HG03558 (cell line): Measurements from ENCODE around the gene SMC1B.
"Not testable (repeated sequence)": the region's sequence is repeated elsewhere in the genome, so short reads cannot be mapped to it uniquely, and the experiment has no call there.

Source experiments
- ATAC-seq: cut with Tn5 transposase; IDR thresholded peaks from one replicate; pipeline ENCODE4 v1.9.1; 2021; ENCODE audit warnings: moderate number of reproducible peaks; ENCODE audit not compliant: unreplicated experiment; ENCODE audit errors: extremely low read depth

SMC1B gene, protein sequence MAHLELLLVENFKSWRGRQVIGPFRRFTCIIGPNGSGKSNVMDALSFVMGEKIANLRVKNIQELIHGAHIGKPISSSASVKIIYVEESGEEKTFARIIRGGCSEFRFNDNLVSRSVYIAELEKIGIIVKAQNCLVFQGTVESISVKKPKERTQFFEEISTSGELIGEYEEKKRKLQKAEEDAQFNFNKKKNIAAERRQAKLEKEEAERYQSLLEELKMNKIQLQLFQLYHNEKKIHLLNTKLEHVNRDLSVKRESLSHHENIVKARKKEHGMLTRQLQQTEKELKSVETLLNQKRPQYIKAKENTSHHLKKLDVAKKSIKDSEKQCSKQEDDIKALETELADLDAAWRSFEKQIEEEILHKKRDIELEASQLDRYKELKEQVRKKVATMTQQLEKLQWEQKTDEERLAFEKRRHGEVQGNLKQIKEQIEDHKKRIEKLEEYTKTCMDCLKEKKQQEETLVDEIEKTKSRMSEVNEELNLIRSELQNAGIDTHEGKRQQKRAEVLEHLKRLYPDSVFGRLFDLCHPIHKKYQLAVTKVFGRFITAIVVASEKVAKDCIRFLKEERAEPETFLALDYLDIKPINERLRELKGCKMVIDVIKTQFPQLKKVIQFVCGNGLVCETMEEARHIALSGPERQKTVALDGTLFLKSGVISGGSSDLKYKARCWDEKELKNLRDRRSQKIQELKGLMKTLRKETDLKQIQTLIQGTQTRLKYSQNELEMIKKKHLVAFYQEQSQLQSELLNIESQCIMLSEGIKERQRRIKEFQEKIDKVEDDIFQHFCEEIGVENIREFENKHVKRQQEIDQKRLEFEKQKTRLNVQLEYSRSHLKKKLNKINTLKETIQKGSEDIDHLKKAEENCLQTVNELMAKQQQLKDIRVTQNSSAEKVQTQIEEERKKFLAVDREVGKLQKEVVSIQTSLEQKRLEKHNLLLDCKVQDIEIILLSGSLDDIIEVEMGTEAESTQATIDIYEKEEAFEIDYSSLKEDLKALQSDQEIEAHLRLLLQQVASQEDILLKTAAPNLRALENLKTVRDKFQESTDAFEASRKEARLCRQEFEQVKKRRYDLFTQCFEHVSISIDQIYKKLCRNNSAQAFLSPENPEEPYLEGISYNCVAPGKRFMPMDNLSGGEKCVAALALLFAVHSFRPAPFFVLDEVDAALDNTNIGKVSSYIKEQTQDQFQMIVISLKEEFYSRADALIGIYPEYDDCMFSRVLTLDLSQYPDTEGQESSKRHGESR

DNA sequence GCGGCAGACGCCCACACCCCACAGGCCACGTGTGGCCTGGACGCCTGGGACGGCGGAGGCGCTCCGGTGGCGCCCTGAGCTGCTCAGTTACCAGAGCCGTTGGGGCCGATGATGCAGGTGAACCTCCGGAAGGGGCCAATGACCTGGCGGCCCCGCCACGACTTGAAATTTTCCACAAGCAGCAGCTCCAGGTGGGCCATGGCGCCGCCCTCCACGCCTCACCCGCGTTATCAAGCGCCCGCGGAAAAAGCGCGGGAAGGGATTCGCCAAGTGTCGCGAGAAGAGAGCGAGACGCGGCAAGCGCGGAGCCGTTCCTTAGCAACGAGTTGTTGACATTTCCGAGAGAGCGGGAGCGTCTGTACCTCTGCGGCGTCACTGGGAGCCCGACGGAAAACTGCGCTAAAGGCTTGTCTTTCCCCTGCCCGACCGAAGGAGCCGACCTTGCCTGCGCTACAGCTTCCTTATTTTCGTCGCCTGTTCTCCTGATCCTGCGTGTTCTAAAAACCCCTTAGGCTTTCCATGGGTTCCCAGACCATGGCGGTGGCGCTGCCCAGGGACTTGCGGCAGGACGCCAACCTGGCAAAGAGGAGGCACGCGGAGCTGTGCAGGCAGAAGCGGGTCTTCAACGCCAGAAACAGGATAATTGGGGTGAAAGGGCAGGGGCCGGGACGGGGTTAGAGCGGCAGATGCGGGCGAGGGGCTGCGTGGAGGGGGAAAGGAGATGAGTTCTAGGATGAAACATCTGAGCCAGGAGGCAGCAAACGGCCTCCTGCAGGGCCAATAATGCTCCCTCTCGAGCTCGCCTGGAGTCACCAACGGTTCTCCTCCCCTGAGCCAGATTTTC, at the start of gene SMC1B, which contains the start of gene RIBC2:
TSS of gene SMC1B (minus strand) at position 232 of the 844 bp plus-strand sequence. CDS start at position 200, 32 bp downstream.
TSS of gene RIBC2 (plus strand) at position 326 of the 844 bp plus-strand sequence. CDS start at position 520, 194 bp downstream.
- no peak for ATAC-seq

DNA sequence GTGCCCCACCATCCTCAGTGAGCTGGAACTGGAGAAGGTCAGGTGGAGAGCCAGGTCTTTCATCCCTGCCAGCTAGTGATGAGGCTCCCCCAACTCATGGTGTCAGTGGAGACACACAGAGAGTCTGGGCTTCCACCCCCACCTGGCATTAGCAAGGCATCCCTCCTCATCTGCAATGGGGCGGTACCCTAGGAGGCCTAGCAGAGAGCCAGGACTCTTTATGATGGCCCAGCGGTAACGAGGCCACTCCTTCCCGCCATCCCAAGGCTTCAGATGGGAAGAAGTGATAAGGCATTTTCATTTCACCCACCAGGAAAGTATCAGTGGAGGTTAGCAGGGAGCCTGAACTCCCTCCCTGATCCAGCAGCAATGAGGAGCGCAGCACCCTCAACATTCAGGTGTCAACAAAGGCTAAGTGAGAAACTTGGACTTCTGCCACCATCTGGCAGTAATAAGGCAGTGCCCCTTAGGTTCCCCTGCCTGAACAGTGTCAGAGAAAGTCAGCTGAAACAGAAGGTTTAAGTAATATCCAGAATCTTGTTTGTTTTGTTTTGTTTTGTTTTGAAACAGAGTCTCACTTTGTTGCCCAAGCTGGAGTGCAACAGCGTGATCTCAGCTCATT, 48.7 kb upstream of the SMC1B start:
- ATAC-seq = no peak

DNA sequence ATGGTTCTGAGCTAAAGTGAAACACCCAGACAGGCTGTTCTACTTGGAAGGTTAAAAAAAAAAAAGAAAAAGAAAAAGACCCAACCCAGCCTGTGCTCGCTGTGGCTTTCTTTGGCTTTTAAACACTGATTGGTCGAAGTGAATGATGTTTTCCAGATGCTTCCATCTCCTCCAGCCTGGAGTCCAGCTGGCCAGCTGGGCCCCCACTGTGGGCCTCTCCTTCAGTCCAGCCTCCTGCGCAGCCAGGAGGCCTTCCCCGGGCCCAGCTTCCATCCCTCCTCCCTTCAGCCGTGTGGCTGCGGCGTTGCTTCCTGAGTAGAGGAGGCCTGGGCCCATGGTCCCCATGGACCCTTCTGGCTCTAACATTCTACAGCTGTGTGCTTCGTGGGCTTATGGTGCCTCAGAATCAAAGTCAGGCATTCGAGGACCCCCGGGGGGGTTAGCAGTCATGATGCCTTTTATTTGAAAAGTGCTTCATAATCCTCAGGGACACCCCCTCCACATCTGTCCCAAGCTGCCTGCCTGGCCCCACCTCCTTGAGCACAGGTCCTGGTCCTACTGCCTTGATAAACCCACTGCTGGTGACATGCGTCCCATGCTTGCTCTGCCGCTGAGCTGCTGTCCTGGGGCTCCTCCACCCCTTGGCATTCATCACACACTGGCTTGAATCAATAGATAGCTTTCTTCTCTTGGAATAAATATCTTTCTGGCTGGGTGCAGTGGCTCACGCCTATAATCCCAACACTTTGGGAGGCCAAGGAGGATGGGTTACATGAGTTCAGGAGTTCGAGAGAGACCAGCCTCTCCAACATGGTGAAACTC, 47.1 kb upstream of the SMC1B start:
- ATAC-seq = no peak

DNA sequence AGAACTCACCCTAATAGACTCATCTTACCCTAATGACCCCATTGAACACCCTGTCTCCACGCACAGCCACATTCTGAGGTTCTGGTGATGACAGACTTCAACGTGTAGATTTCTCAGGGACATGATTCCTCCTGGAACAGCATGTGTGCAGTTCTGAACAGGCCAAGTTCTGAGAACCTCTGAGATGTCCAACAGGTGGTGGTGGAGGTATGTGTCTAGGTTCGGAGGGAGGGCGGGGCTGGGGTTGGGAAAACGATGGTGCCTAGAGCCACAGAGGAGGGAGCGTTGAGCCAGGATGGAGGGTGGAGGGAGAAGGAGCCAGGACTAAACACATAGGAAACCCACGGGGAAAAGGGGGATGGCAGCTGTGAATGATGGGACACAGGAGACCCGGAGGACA, 45.8 kb upstream of the SMC1B start:
- ATAC-seq = no peak

DNA sequence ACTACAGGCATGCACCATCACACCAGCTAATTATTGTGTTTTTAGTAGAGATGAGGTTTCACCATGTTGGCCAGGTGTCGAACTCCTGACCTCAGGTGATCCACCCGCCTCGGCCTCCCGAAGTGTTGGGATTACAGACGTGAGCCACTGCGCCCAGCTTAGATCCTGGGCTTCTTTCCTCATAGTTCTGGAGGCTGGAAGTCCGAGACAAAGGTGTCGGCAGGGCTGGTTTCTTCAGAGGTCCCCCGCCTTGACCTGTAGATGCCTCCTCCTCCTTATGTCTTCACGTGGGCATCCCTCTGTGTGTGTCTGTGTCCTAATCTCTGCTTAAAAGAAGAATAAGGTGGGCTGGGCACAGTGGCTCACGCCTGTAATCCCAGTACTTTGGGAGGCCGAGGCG, 45.1 kb upstream of the SMC1B start:
- ATAC-seq = no peak

DNA sequence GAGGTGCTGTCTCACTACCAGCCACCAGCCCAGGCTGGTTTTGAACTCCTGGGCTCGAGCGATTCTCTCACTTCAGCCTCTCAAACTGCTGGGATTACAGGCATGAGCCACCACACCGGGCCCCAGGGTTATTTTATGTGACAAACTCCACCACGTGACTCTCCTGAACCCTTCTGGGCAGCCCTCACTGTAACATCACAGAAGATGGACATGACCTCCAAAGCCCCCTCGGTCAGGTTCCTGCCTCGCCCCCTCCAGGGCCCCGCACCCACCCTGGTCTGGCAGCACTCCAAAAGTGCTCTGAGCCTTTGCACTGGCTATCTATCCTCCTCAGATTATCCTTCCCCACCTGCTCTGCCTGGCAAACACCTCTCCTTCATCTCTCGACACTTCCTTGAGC, 43.4 kb upstream of the SMC1B start:
- no peak for ATAC-seq

DNA sequence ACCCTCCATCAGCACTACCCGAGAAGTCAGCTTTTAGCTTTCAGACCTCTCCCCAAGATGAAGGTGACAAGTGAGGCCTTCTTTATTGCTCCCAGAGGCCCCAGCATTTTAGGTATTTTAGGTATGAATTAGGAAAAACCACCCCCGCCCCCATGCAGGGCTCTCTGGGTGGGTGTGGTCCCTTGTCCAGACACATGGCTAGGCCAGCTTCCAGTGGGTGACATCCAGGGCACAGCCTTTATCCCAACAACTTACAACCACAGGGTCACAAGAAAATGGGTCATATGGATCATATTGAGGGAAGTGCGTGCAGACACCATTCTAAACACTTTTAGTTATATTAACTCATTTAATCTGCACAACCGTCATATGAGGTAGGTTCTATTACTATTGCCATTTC, 42.2 kb upstream of the SMC1B start:
- no peak for ATAC-seq

DNA sequence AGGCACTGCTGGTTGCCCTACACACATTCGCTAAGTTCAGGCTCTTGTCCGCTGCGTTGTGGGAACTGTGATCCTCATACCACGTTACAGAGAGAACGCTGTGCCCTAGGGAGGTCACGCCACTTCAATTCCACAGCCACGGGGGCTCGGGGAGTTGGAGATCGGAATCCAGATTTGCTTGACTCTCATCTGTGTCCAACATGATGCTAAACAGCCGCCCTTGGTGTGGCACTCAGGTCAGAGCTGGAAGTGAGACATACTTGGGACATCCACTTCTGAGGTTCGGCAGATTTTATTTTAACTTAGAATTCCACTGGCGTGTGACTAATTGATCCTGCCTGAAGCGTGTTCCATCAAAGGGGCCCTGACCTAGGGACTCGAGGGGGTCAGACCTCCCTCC, 41.8 kb upstream of the SMC1B start:
- ATAC-seq = no peak

DNA sequence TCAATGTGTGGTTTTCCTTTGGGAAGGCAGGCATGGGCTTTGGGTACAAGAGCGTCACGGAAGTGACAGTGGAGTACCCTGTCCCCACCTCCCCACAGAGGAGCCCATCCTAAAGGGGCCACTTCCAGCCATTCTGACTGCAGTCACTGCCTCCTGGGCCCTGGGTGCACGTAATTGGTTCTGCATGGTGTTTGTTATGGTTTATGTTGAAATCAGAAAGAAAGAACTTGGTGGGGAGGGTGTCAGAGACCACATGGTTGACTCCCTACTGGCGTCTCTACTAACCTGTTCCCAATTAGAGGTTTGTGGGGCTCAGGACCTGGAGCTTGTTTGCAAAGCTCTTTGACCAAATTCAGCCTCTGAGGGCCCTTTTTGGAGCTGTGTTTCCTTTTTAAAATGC, 40.9 kb upstream of the SMC1B start:
- ATAC-seq = no peak

DNA sequence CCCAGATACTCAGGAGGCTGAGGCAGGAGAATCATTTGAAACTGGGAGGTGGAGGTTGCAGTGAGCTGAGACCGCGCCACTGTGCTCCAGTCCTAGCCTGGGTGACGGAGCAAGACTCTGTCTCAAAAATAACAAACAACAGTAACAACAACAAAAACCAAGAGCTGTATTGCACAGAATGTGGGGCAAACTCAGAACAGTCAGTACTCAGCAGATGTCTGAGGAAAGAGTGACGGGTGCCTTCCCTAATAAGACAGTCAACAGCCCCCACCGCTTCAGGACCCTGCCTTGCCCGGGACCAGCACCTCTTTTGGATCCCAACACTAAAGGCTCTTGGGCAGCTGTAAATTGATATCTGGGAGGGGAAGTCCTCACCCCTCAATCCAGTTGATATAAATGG, 40.4 kb upstream of the SMC1B start:
- ATAC-seq = no peak

DNA sequence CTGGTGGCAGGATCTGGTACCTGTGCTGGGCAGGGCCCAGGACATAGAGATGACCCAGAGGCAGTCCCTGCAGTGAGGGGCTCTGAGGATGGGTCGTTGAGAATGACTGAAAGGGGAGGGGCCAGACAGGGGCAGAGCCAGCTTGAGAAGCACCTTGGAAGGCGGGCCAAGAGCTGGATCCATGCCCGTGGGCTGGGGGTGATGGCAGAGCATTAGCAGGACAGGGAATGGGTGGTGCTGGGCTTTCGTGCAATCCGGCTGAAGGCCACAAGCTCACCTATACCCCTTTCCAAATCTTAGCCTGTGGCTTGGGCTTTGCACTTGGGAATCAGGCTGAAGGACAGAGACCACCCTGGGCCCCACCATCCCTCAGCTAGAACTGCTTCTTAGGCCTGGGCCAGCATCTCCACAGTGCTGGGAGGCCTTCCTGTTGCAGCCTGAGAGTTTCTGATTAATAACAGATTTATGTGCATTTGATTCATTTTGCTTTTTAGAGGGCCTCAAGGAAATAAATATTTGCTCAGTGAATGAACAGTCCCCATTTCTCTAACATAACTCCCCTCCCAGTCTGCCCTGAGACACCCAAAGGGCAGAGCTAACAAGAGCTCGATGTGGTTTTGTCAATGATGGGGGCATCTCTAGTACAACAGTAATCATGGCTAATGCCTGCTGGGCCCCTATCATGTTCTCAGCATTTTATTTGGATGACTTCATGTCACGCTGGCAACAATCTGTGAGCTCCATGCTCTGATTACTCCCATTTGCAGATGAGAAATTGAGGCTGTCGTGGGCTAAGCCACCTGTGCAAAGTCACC, 39.4 kb upstream of the SMC1B start:
- ATAC-seq = no peak

DNA sequence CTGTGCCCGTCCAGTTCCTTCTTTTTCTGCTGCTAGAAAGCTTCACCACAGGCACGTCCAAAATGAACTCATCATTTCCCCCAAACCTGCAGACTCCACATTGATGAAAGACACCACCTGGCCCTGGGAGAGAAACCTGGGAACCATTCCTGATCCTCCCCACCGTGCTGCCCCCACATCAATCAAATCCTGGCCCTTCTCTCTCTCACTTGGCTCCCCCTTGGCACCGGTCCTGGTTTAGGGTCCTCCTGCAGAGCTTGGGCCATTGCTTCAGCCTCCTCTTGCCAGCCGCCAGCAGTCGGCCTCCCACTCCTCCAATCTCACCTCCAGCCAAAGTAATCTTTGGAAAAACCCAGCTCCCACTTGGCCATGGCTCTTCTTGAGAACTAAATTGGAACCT, 38.6 kb upstream of the SMC1B start:
- no peak for ATAC-seq

DNA sequence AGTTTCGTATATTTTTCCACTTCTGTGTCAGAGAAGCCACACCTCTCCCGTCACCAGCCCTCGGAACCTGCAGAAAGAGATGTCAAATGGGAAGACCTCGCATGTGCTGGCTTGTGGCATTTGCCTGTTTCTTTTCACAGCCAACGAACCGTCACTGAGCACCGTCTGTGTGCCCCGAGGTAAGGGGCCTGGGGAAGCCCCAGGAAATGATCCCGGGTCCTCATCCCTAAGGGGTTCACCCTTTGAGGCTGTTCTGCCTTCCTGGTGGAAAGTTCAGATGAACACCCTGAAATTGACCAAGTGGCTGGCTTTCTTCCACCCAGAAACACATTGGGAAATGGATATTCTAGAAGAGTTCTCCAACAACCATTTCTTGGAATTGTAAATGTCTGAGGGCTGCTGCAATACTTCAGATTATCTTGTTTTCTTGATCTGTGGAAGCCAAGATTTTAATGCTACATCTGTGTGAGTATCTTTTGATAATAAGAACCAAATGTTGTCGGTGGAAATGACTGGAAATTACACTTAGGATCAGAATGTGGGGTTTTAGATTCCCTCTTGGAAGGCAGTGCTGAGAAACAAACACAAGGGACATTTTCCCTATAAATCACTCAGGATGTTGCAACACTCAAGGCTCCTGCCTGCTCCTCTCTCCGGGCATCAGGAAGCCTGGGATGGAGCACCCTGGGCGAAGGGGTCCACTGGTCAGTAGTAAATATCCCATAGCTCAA, 37.7 kb upstream of the SMC1B start:
- ATAC-seq = no peak

DNA sequence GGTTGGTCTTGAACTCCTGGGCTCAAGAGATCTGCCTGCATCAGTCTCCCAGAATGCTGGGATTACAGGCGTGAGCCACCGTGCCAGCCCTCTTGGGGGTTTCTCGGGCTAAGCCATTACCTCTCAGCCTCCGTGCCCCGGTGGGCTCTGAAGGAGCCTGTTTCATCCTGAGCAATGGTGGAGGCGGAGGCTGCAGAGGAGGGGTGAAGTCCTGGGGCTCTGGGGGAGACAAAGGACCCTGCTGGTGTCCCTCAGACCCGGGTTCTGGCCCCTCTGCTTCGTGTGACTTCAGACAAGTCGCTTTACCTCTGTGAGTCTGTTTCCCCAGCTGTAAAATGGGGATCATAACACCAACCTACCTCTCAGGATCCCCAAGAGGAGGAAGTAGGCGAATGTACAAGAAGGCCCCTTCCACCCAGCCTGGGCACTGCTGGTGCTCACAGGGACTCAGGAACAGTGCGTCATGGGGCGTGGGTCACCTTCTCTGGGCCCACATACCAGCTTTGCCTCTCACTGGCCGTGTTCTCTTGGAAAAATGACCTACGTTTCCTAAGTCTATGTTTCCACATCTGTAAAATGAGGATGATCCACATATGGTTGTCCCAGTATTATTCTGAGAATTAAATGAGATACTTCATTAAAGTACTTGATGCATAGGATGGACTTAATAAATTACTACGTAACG, 36.8 kb upstream of the SMC1B start:
- no peak for ATAC-seq

DNA sequence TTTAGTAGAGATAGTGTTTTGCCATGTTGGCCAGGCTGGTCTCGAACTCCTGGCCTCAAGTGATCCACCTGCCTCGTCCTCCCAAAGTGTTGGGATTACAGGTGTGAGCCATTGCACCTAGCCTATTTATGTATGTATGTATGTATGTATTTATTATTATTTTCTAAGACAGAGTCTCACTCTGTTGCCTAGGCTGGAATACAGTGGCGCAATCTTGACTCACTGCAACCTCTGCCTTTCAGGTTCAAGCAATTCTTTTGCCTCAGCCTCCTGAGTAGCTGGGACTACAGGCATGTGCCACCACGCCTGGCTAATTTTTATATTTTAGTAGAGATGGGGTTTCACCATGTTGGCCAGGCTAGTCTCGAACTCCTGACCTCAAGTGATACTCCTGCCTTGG, 36.0 kb upstream of the SMC1B start:
- ATAC-seq = not testable (repeated sequence)

DNA sequence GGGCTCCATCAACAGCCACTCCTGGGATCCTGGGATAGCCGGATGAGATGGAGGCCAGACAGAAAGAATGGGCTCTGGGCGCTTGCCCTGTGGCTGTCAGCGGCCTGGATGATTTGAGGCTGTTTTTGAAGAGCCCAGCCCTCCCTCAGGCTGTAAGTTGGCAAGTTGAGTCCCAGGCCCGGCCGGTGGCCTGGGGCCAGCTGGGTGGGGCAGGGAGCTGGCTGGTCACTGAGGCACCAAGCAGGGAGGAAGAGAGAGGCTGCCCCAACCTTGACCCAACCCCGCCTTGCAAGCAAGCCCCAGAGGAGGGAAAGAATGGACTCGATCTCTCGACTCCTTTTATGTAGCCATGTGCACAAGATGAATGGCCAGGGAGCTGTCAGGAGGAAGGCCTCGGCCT, 35.0 kb upstream of the SMC1B start:
- ATAC-seq = no peak
